Activated gamma-delta T cell (primary cell): ENCODE data around the gene XYLT2.
A peak's percentile ranks its signal among the peaks of the same experiment; 100 is the strongest.

ENCODE experiments used
- DNase-seq: peaks from one replicate; lab custom pipeline; 2025; lab: John Stamatoyannopoulos, UW

XYLT2 gene

DNA sequence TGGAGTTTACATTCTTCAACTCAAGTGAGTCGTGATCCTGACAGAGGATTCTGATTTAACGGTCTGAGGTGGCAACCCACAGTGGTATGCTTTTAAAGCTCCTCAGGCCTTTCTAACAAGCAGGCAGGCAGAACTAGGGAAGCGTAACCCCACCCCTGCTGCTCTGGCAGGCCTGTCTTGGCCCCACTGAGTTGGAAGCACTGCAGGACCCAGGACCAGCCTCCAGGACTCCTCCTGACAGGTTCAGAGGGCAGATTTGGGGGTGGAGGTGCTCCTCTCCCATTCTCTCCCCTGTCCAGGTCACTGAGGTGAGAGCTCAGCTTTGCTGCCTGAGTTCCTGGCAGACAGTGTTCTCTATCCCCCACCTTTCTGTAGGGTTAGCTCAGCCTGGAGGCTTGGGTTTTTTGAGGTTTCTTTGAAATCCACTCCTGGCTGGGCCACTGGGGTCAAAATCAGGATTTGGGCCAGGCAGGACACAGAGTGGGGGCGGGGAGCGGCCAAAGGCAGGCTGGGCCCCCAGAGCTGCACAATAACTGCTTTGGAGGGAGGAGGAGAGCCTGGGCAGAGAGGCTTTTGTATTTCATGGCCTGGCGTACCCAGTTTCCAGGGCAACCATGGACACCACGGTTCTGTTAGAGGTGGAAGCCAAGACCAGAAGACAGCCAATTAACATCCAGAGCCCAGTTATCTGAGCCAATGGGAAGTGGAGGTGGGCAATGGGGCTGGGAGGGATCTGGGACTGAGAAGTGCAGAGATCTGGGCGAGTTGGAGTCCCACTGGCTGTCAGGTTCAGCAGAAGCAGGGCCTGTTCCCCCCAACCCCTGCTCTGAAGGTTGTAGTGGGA, 17.5 kb downstream of the XYLT2 start:
- DNase-seq: no peak

DNA sequence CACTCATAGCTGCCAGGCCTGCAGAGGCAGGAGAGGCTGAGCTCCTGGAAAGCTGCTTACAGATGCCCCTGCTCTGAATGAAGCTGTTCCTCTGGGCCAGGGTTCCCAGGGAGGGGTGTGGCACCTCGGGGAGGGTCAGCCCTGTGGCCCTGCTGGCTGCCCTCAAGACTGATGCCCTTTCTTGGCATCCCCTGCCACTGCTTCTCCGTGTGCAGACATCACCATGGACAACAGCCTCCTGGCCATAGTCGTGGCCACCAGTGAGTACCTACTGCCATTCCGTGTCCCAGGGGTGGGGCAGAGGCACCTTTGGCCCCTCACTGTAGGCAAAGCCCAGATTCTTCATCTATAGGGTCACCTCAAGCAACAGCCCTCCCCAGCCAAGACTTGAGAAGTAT, 18.1 kb downstream of the XYLT2 start:
- no peak for DNase-seq

DNA sequence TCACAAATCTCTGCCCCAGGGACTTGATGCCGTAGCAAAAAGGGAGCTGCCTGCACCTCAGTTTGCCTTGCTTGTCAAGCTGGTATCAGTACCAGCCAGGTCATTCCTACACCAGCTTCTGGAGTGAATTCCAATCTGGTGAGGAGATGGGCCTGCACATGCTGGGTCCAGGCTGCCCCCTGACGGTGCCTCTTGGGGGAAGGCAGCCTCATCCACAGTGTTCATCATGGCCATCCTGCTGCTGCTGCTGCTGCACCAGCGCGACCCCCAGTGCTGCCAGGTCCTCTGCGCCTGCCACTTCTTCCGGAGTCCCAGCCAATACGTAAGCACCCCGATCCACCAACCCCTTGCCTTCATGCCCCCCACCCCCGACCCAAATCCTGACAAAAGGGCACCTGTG, 18.8 kb downstream of the XYLT2 start:
- no peak for DNase-seq

DNA sequence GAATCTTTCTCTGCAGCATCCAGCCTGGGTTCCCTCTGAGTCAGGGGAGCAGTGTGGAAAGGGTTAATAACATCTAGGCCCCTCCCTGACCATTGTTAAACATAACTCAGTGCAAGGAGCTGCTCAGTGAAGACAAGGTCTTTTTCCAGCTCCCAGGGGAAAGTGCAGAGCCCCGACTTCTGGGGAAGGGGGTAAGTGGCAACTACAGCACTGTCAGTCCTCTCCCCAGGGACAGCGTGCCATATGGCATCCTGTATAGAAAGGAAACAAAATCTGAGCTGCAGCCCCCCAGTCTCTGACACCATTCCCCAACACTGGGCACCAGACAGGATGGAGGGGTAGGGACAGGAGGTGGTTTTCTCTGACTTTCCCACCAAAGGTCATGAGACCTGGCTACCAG, 19.2 kb downstream of the XYLT2 start:
- DNase-seq: no peak

DNA sequence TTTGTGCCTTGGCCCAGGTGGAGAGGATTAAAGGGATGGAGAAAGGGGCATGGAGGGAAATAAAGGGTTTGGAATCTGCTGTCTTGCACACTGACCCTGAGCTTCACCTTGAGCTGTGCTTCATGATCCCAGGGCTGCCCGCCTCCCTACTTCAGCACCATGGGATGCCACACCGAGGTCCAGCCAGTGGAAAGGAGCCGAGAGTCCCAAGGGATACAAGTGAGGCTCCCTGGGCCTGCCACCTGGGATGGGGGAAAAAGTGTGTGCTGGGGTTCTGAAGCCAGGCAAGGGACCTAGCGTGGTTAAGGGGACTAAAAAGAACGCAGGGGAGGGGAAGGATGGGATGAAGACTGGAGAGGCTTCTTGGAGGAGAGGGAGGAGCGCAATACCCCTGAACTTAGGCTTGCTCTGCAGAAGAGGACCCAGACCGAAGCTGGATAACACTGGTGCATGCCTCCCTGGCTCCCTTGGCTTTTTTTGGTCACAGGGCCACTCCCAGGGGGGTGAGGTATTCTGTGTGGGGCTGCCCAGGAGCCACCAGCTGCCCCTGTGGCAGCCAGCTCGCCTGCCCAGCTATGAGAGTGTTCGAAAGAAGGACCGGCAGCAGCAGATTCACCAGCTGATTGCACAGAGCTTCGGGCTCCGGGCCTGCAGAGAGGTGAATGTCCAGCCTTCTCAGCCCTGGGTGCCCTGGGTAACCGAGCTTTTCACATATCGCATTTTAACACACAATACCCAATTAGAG, 19.9 kb downstream of the XYLT2 start:
- no peak for DNase-seq

DNA sequence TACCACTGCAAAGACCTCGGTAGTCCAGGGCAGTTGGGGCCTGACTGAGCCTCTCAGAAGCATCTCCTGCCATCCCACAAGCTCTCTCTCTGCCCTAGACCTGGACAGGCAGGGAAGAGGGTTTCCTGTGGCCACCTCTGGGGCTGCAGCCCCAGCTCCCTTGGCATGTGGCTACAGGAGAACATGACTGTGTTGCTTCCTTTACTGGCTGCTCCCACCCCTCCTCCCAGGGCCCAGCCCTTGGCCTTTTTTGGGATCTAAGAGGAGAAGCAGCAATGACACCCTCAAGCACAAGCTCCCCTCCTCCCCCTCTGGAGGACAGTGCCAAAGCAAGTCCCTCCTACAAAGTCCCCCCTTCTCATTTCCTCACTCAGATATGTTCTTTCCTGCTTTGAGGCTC, 21.5 kb downstream of the XYLT2 start:
- DNase-seq: no peak

DNA sequence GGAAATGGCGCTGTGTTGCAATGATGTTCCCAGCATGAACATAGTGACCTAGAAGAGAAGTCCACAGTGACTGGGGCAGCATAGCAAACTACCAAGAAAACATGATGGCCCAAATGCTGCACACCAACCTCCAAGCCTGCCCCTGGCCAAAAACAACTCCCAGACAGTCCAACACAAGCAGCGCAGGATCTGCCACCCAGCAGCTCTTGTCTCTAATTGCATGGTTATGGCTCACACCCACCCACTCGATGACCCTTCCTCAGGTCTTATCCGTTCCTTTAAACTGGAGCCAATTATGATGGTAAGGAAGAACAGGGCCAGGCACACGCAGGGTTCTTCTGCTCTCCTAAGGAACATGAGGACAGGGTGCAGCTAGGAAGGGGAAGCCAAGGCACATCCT, 24.1 kb downstream of the XYLT2 start:
- DNase-seq: no peak

DNA sequence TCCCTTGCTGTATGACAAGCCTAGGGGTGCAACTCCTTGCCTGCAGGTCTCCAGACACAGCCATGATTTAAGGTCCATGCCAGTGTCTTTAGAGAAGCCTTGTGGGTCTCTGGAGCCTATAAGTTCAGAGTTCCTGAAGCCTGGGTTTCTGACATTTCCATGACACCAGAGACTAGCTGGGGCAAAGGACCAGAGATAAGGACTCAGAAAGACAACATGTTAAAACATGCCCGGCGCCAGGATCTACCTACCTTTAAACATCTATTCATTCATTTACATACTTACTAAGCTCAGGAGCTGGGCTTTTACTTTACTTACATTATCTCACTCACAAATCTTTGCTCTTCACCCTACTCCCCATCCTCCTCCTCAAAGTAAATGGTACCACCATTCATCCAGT, 25.6 kb downstream of the XYLT2 start:
- DNase-seq: no peak

DNA sequence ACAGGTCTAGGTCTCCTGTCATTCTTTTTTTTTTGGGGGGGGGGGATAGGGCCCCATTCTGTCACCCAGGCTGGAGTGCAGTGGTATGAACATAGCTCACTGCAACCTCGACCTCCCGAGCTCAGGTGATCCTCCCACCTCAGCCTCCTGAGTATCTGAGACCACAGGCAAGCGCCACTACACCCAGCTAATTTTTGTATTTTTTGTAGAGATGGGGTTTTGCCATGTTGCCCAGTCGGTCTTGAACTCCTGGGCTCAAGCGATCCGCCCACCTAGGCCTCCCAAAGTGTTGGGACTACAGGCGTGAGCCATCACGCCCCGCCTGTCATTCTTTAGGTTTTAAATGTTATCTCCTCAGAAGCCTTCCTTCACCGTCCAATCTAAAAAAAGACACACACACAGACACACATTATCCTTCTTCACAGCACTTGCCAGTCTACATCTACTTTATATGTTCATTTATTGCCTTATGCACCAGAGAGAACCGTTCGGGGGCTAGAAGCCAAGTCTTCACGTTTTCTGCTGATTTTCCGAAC, 26.4 kb downstream of the XYLT2 start:
- no peak for DNase-seq

DNA sequence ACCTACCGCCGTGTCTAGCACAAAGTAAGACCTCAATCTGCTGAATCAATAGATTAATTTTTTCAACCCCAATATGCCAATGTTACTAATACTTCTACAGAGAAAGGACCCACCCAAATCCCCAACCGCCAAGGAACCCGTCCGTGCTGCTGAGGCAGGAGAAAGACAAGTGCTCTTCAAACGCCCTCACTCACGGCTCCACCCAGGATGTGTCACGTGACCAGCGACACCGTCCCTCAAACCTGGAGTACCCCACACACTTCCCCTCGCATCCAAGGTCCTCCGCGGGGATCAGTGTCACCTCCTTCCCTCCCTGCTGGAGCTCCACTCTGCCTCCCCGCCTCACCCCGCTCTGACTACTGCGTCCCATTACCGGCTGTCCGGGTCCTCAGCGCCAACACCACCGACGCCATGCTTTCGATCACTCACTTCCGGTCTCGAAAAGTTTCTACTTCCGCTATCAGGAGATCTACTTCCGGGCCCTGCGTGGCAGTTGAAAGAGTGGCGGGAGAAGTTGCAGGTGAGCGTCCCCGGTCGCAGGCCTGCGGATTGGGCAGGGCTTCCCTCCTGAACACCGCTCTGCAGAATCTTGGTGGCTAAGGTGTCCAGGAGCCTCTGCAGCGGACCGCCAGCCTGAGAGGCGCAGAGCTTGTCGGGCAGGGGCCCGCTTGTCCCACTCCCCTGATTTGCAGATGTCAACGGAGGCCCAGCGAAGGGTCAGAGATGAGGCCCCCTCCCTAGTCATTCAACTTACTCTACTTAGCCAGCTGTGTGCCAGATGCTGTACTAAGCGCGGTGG, 27.0 kb downstream of the XYLT2 start, which contains the start of the genes EME1 and MRPL27:
Gene EME1, plus strand, starts transcription at position 472 of the 799 bp plus-strand sequence. CDS start 1,980 bp downstream, outside the sequence.
Gene MRPL27, minus strand, starts transcription at position 427 of the 799 bp plus-strand sequence. Its CDS starts 14 bp downstream, at position 413.
- peak; percentile 35 for DNase-seq

DNA sequence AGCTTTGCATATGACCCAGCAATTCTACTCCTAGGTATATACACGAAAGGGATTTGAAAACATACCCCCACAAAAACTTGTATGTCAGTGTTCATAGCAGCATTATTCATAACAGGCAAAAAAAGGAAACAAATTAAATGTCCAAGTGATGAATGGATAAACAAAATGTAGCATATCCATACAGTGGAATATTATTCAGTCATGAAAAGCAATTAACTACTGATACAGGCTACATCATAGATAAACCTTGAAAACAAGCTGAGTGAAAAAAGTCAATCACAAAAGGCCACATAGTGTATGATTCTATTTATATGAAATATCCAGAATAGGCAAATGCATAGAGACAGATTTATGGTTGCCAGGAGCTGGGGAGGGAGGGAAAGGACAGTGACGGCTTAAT, 27.8 kb downstream of the XYLT2 start:
- DNase-seq: no peak

DNA sequence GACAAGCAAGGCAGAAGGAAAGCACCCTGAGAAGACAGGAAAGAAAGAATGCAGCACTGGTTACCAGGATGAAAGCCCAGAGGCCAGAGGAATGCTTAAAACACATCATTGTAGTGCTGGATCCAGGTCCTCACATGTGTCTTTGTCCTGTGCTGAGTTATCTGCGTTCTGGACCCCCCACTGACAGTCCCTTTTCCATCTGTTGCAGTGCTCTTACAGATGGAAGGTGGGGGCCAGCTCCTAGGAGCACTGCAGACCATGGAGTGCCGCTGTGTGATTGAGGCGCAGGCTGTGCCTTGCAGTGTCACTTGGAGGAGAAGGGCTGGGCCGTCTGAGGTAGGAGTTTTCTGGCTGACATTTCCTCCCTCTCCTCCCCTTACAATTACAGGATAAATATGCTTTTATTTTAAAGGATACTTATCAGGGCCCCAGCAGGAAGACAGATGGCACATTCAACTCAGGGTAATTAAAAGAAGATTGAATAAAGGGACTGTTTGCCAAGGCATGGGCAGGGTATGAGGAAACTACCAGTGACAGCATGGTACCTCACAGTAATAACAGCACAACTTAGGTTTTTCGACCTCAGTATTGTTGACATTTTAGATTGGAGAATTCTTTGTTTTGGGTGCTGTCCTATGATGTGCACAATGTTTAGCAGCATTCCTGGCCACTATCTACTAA, 30.1 kb downstream of the XYLT2 start:
- no peak for DNase-seq

DNA sequence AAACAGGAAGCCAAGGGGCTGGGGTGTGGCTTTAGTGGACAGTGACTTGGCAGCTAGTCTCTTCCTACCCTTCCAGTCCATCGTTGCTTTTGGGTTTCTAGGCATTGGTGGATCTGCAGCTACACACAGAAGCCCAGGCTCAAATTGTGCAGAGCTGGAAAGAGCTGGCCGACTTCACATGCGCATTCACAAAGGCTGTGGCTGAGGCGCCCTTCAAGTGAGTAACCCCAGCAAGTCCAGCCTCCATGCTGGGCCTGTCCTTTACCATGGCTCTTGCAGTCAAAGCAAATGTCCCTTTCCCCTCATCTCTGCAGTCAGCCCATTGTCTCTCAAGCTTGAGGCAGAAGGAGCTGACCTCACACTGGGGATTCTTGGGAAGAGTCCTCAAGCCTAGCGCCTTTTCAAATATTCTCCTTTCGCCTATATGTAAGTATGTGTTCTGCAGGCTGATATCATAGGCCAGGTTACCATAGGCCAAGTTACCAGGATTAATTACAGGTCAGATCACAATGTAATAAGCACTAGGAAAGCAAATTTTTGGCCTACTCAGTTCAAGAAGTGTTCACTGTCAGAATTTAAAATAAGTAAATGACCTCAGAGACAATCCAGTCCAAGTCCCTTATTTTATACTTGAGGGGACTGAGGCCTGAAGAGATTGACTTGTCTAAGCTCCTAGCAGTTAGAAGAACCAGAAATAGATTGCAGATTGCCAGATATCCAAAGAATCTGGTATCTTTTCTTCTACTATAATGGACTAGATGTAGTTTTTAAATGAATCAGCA, 33.6 kb downstream of the XYLT2 start:
- no peak for DNase-seq

DNA sequence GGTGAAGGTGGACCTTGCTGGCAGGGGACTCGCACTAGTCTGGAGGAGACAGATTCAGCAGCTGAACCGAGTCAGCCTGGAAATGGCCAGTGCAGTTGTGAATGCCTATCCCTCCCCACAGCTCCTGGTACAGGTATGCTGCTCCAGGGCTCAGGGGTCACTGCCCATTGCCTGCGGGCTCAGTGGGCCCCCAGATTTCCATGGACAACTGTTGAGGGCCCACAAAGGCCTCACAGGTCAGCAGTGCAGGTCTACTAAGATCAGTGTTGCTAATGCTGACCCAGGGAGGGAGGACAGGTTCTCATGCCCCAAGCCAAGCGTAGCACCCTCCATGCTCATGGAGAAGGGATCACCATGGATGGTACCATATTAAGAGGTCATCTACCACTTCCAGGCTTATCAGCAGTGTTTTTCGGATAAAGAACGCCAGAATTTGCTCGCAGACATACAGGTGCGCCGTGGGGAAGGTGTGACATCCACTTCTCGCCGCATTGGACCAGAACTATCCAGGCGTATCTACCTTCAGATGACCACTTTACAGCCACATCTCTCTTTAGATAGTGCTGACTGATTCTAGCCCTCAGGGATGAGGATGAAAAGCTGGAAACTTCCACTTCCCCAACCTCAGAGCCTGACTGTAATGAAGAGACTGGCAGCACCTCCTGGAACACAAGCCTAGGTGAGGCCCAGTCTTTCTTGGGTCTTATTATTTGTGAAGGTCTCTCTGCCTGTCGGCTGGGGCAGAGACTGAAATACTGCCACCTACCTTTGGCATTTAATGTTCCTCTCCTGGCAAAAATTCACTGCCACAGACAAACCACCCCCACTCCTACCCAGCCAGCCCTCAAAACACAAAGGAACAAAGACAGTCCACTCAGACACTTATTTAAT, 34.7 kb downstream of the XYLT2 start:
- DNase-seq: no peak

DNA sequence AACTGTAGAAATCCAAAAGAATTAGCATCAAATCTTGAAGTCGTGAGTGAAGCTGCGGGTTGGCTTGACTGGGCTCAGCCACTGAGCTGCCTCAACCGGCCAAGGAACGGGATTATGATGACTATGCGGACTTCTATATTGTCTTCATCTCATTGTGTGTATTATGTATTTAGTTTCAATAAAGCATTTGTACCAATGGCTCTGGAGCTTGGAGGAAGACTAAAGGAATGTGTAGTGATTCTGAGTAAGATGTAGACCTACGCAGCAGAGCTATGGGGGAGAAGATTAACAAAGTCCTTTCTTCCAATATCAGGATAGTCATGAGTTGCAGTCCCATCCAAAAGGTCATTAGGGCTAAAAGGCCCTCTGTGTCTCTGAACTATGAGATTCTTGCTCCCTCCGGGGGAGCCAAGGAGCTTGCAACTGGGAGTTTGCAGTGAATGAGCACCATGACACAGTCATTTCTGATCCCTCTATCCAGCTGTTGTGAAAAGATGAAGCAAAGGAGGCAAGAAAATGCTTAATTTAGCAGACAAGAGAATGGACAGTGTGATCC, 35.4 kb downstream of the XYLT2 start:
- DNase-seq: no peak

DNA sequence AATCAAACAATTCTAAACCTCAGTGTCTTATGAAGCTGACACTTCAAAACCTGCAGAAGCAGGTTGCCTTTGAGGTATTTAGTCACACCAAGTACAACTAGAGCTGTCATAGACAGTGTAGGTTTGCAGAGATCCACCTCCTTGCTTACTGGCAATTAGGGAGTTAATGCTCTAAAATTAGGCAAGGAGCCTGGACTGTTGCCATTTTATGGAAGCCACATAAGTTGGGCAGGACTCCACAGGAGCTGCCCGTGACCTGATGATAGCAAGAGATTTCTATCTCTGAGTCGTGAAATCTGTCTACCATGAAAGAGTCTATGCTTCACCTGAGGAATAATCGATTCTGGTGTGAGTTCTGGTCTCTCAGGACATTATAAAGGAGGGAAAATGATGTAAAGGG, 36.0 kb downstream of the XYLT2 start:
- no peak for DNase-seq

DNA sequence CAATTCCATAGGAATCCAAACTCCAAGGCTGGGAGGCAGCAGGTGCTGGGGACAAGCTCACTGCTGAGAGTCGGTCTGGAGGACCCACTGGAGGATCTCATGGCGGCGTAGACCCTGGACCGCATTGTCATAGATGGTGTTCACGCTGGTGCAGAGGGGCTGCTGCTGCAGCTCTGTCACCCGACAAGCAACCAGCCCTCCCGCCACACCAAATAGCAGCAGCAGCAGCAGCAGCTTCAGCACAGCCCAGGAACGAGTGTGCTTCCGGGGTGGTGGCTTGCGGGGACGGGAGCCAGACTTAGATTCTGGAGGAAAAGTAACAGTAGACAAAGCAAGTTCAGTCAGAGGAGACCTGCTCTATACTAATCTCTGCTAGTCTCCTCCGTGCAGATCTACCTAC, 37.0 kb downstream of the XYLT2 start:
- DNase-seq: no peak

DNA sequence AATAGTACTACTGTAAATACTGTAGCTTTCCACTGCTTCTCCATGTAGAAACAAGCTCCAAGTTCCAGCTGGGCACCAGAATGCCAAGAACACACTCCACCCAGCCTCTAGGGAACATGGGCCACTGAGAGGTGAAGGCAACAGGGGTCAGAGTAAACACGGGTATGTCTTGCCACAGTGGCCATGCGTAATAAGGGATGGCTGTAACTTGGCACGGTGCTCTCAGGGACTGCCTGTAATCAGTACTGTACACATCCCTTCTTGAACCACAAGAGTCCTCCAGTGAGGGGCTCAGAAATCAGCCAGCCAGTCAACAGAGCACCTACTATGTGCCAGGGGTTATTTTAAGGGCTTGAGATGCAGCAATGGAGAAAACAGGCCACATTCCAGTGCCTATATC, 40.6 kb downstream of the XYLT2 start:
- no peak for DNase-seq

DNA sequence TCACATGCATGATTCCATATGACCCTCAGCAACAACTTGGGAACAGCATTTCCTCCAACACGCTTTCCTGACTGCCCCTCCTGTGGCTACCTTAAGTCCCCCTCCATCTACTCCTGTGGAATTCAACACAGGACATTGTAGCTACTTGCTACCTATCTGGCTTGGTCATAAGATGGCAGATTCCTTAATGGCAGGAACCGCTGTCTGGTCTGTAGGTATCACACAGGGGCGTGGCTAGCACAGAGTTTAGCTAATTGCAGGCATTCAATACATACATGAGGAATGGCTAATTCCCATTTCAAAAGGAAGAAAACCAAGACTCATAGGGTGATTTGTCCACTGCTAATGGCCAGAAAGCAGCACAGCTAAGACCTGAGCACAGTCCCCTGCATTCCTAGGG, 42.8 kb downstream of the XYLT2 start:
- DNase-seq: no peak
